Kidney (tissue), 14 donors: ENCODE results near the gene SH3RF1. TPM values are rescaled to one million over a fixed set of nuclear protein-coding genes. Genes with fewer than 3 reads are reported as not detected.
"Not testable (repeated sequence)": the region's sequence is repeated elsewhere in the genome, so short reads cannot be mapped to it uniquely, and the experiment has no call there.

Experiments used
- DNase-seq, 5 donors: peaks; one replicate each; pipeline ENCODE4 v3.0.0-alpha.2; 2013 to 2020
- FAIRE-seq: peaks from 2 replicates; lab custom pipeline; 2012; peaks lifted over from hg19 to GRCh38; lab: Jason Lieb, UNC
- H3K27ac ChIP-seq, 2 donors: one replicate each; pipeline ENCODE4 v1.7.0; 2013; ENCODE audit warnings: low read depth in 2 of 2, low read length in 2 of 2, inconsistent platforms in 1 of 2
- H3K27me3 ChIP-seq: one replicate; pipeline ENCODE4 v1.7.1; 2013; ENCODE audit warnings: low read length, inconsistent platforms; ENCODE audit not compliant: control insufficient read depth, insufficient read depth
- H3K36me3 ChIP-seq, 3 donors: one replicate each; pipeline versions ENCODE4 v1.7.0 to v1.7.1; 2013; ENCODE audit warnings: low read length in 3 of 3, control low read depth in 1 of 3, inconsistent platforms in 1 of 3; ENCODE audit not compliant: insufficient read depth in 3 of 3, control insufficient read depth in 2 of 3
- H3K4me1 ChIP-seq, 3 donors: one replicate each; pipeline versions ENCODE4 v1.7.0 to v1.7.1; 2013; ENCODE audit warnings: low read length in 3 of 3, inconsistent platforms in 1 of 3, low read depth in 1 of 3; ENCODE audit not compliant: control insufficient read depth in 2 of 3, insufficient read depth in 2 of 3
- H3K4me3 ChIP-seq, 3 donors: one replicate each; pipeline versions ENCODE4 v1.7.0 to v1.8.1; 2013; ENCODE audit warnings: low read length in 3 of 3, control low read depth in 1 of 3, inconsistent platforms in 1 of 3
- H3K9ac ChIP-seq, 3 donors: one replicate each; pipeline versions ENCODE4 v1.7.0 to v1.7.1; 2013; ENCODE audit warnings: low read length in 3 of 3, control low read depth in 1 of 3, inconsistent platforms in 1 of 3
- H3K9me3 ChIP-seq, 3 donors: one replicate each; pipeline versions ENCODE4 v1.7.0 to v1.7.1; 2013; ENCODE audit warnings: low read length in 3 of 3, control low read depth in 1 of 3, inconsistent platforms in 1 of 3; ENCODE audit not compliant: control insufficient read depth in 2 of 3, insufficient read depth in 1 of 3
- CTCF ChIP-seq: IDR thresholded peaks from 3 replicates; pipeline ENCODE4 v1.5.1; 2012; ENCODE audit warnings: mild to moderate bottlenecking, moderate library complexity, borderline replicate concordance; ENCODE audit not compliant: insufficient read depth; ENCODE audit errors: extremely low read depth
- intact Hi-C: fragments of 100-400 bp; cut with DNase I; formaldehyde crosslinking; loops from one replicate; pipeline ENCODE4 v1.11.1; 2022
- polyA plus RNA-seq: library from polyadenylated mRNA; stranded (reverse); fragments of 350-450 nt; fragmentation: Illumina TruSeq; extraction: RNeasy Lipid Tissue Mini Kit (QIAGEN cat#74804); gene quantifications from one replicate; pipeline ENCODE4 v1.2.3, GENCODE V29; 2014; ENCODE audit warnings: low read depth, low replicate concordance; ENCODE audit not compliant: insufficient read depth
- total RNA-seq: library from RNA; stranded (reverse); fragmentation: NEBNext Ultra II Directional; extraction: Animal tissue kit (Norgen Biotek cat#: 25700); gene quantifications from one replicate; pipeline ENCODE4 v1.2.1, GENCODE V29; 2021
- donor health status: control.
- donor health status: control.
- donor health status: control.
- donor health status: control.
- donor health status: control.
- donor health status: DM: yes; HTN: yes; CAD: no.
- donor health status: Normal renal cell carcinoma (clear cell type).

Gene SH3RF1
- total and polyA plus RNA-seq, 2 donors from 2014 or later, result 8.2 to 35.7 TPM

GRCh38 chr4:169305173-169305572 lies 34.4 kb upstream of the SH3RF1 start:
- Histone ChIP-seq H3K4me3 (no peak overlapping the region), H3K27ac (no peak overlapping the region), H3K27me3 (no peaks in the 10 kb centered on the region), H3K36me3 (no peaks in the 10 kb centered on the region), H3K4me1 (no peaks in the 10 kb centered on the region), H3K9ac (no peak overlapping the region), H3K9me3 (no peaks in the 10 kb centered on the region)
- no peak for FAIRE-seq
- intact Hi-C loops, result no loop called here
- TF ChIP-seq CTCF, result no peak
- DNase-seq, result no peak

- no peak for FAIRE-seq
- Histone ChIP-seq H3K36me3 (no peaks in the 10 kb centered on the region), H3K9me3 (no peaks in the 10 kb centered on the region), H3K27ac (no peak overlapping the region), H3K4me3 (no peak overlapping the region), H3K4me1 (no peaks in the 10 kb centered on the region), H3K27me3 (no peaks in the 10 kb centered on the region), H3K9ac (no peak overlapping the region)
- no peak for DNase-seq
- intact Hi-C loops, result no loop called here
- no peak for TF ChIP-seq CTCF
These were observed 25.1 kb upstream of the SH3RF1 start for GRCh38 chr4:169295822-169296221.

GRCh38 chr4:169293343-169294176 lies 22.8 kb upstream of the SH3RF1 start:
- no peak for DNase-seq
- Histone ChIP-seq H3K36me3 (no peaks in the 10 kb centered on the region), H3K27ac (no peak overlapping the region), H3K4me3 (no peak overlapping the region), H3K9me3 (no peaks in the 10 kb centered on the region), H3K4me1 (no peaks in the 10 kb centered on the region), H3K9ac (no peak overlapping the region), H3K27me3 (no peaks in the 10 kb centered on the region)
- intact Hi-C loops, result no loop called here
- TF ChIP-seq CTCF, result no peak
- no peak for FAIRE-seq

- H3K36me3 ChIP-seq, H3K9ac ChIP-seq, DNase-seq, intact Hi-C loops, H3K27ac ChIP-seq, H3K4me1 ChIP-seq, H3K4me3 ChIP-seq, H3K9me3 ChIP-seq, H3K27me3 ChIP-seq, FAIRE-seq: not testable (repeated sequence)
These were observed 17.2 kb upstream of the SH3RF1 start for GRCh38 chr4:169287983-169288382.
